Measurements from ENCODE around the gene LRRC4C. TPM values are rescaled to one million over a fixed set of nuclear protein-coding genes. Genes with fewer than 3 reads are reported as not detected.

LRRC4C gene
- total RNA-seq, 2 donors from 2014 or later = 0.84 to 0.95 TPM

DNA sequence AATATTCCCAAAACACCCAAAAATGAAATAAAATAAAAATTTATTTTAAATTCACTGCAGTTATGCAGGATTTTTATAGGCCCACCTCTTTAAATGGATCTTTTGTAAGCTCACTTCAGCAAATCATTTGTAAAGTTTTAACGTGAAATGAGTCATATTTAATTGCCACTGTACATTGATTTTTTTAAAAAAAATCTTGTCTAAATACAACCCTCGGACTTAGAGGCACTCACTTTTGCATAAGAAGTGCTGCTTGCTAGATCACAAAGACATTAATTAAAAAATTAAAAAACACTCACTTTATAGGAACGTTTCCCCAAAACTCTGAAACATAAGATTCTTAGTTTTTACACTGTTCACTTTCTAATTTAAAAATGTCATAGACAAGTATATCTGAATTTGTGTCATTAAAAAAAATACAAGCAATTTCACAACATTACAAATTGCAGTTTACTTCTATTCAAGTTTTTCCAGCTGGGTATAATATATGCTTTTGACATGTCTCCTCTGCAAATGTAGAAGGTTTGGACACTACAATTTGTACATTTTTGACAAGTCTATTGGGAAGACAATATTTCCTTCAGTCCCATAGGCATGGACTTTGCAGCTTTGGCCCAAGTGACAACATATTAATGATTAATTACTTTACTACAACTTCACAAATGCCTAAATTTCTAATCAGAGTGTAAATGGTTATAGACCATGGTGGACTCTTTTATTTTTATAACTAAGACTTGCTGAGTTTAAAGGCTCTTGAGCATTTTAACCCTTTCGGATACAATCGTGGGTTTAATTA, 1088.4 kb downstream of the LRRC4C start:
- Histone ChIP-seq H3K27me3 (ENCODE audit: control insufficient read depth, insufficient read depth, low read length, poor library complexity, severe bottlenecking) (no peaks in the 10 kb centered on the region), H3K4me3 (ENCODE audit: low read length) (no peak overlapping the region), H3K9me3 (ENCODE audit: control insufficient read depth, low read length) (no peaks in the 10 kb centered on the region), H3K36me3 (ENCODE audit: control insufficient read depth, insufficient read depth, low read length) (no peaks in the 10 kb centered on the region), H3K27ac (ENCODE audit: low read depth, low read length) (no peak overlapping the region), H3K9ac (ENCODE audit: extremely low read depth, low read length, poor library complexity, severe bottlenecking) (no peak overlapping the region), H3K4me1 (ENCODE audit: control insufficient read depth, insufficient read depth, low read length) (no peaks in the 10 kb centered on the region)
- H3K27me3 Mint-ChIP-seq (ENCODE audit: insufficient read depth) = no peaks in the 10 kb centered on the region
- H3K4me3 Mint-ChIP-seq = no peak overlapping the region
- H3K4me1 Mint-ChIP-seq = no peaks in the 10 kb centered on the region
- no peak for DNase-seq
- H3K9me3 Mint-ChIP-seq = no peaks in the 10 kb centered on the region
- H3K27ac Mint-ChIP-seq = no peak overlapping the region
- TF ChIP-seq, protein P1, sequence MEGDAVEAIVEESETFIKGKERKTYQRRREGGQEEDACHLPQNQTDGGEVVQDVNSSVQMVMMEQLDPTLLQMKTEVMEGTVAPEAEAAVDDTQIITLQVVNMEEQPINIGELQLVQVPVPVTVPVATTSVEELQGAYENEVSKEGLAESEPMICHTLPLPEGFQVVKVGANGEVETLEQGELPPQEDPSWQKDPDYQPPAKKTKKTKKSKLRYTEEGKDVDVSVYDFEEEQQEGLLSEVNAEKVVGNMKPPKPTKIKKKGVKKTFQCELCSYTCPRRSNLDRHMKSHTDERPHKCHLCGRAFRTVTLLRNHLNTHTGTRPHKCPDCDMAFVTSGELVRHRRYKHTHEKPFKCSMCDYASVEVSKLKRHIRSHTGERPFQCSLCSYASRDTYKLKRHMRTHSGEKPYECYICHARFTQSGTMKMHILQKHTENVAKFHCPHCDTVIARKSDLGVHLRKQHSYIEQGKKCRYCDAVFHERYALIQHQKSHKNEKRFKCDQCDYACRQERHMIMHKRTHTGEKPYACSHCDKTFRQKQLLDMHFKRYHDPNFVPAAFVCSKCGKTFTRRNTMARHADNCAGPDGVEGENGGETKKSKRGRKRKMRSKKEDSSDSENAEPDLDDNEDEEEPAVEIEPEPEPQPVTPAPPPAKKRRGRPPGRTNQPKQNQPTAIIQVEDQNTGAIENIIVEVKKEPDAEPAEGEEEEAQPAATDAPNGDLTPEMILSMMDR (conservative IDR thresholded peaks at IDR 0.05) = no peak
- H3K36me3 Mint-ChIP-seq (ENCODE audit: low read depth) = no peaks in the 10 kb centered on the region
- WGBS, 2 experiments (ENCODE audit: insufficient coverage in 1 of 2, insufficient read length in 1 of 2) = 93 to 100% methylated on average over 3 to 5 of the region's 5 CpGs

DNA sequence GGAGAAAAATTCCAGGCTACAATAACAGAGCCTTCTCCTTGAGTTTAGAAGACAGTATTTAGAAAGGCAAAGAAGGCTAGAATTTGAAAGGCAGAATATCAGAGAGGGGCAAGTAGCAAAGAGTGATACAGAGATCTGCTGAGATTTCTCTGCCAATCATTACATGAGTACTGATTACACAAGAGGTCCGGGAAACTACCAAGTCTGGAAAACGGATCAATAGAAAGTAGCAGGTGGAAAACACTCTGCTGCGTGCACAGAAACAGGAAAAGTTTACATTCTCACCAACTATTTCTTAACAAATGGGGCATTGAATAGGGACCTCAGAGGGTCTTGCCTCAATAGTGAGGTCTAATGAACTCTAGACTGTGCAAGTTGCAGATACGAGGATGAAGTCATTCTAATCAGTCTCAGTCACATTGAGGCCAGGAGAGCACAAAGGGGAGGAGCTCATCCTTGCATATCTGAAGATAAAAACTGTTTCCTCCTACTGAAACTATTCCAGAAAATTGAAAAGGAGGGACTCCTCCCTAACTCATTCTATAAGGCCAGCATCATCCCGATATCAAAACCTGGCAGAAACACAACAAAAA, 1099.2 kb downstream of the LRRC4C start:
- no peaks in the 10 kb centered on the region for H3K27me3 Mint-ChIP-seq (ENCODE audit: insufficient read depth)
- no peaks in the 10 kb centered on the region for H3K4me1 Mint-ChIP-seq
- Histone ChIP-seq H3K9me3 (ENCODE audit: control insufficient read depth, low read length) (no peaks in the 10 kb centered on the region), H3K36me3 (ENCODE audit: control insufficient read depth, insufficient read depth, low read length) (no peaks in the 10 kb centered on the region), H3K9ac (ENCODE audit: extremely low read depth, low read length, poor library complexity, severe bottlenecking) (no peak overlapping the region), H3K4me1 (ENCODE audit: control insufficient read depth, insufficient read depth, low read length) (no peaks in the 10 kb centered on the region), H3K27ac (ENCODE audit: low read depth, low read length) (no peak overlapping the region), H3K4me3 (ENCODE audit: low read length) (no peak overlapping the region), H3K27me3 (ENCODE audit: control insufficient read depth, insufficient read depth, low read length, poor library complexity, severe bottlenecking) (no peaks in the 10 kb centered on the region)
- TF ChIP-seq, protein P1 (conservative IDR thresholded peaks at IDR 0.05) = no peak
- H3K4me3 Mint-ChIP-seq = no peak overlapping the region
- no peaks in the 10 kb centered on the region for H3K36me3 Mint-ChIP-seq (ENCODE audit: low read depth)
- no peak overlapping the region for H3K27ac Mint-ChIP-seq
- H3K9me3 Mint-ChIP-seq = peaks cover 1% of the 10 kb centered on the region
- no peak for DNase-seq
- WGBS, 2 experiments (ENCODE audit: insufficient coverage in 1 of 2, insufficient read length in 1 of 2) = 88 to 94% methylated on average over 4 of the region's 5 CpGs

DNA sequence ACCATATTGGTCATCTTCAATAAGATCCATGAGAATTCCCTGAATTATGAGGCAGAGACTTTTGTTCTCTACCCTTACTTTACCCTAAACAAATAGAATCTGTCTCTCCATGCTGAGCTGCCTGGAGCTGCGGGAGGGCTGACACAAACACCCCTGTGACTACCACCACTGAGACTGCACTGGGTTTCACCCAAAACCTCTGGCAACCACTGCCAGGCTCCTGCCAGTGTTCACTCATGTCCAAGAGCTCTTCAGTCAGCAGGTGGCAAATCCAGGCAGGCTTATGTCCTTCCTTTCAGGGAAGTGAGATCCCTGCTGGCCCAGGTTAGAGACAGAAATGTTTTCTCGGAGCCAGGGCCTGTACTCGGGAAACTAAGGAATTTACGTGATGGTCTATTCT, 1105.3 kb downstream of the LRRC4C start:
- Histone ChIP-seq H3K9ac (ENCODE audit: extremely low read depth, low read length, poor library complexity, severe bottlenecking) (no peak overlapping the region), H3K9me3 (ENCODE audit: control insufficient read depth, low read length) (no peaks in the 10 kb centered on the region), H3K4me1 (ENCODE audit: control insufficient read depth, insufficient read depth, low read length) (no peaks in the 10 kb centered on the region), H3K4me3 (ENCODE audit: low read length) (no peak overlapping the region), H3K36me3 (ENCODE audit: control insufficient read depth, insufficient read depth, low read length) (no peaks in the 10 kb centered on the region), H3K27ac (ENCODE audit: low read depth, low read length) (no peak overlapping the region), H3K27me3 (ENCODE audit: control insufficient read depth, insufficient read depth, low read length, poor library complexity, severe bottlenecking) (no peaks in the 10 kb centered on the region)
- Mint-ChIP-seq H3K36me3 (ENCODE audit: low read depth) (no peaks in the 10 kb centered on the region), H3K4me3 (no peak overlapping the region), H3K4me1 (no peaks in the 10 kb centered on the region), H3K27me3 (ENCODE audit: insufficient read depth) (no peaks in the 10 kb centered on the region), H3K27ac (no peak overlapping the region), H3K9me3 (no peaks in the 10 kb centered on the region)
- WGBS, 2 experiments (ENCODE audit: insufficient coverage in 1 of 2, insufficient read length in 1 of 2) = 93 to 100% methylated on average over 3 to 4 of the region's 4 CpGs
- DNase-seq = no peak
- TF ChIP-seq, protein P1 (conservative IDR thresholded peaks at IDR 0.05) = no peak

Data from endodermal cell (in vitro differentiated cells).